Umbilical cord (tissue), 2 donors: Measurements from ENCODE around the gene HOXB2. TPM values are rescaled to one million over a fixed set of nuclear protein-coding genes. Genes with fewer than 3 reads are reported as not detected.
A peak's percentile ranks its signal among the peaks of the same experiment; 100 is the strongest.
"Not testable (repeated sequence)": the region's sequence is repeated elsewhere in the genome, so short reads cannot be mapped to it uniquely, and the experiment has no call there.

Experiments used
- DNase-seq: peaks from one replicate; pipeline ENCODE4 v3.0.0-alpha.2; 2015; ENCODE audit warnings: low spot score
- total RNA-seq: library from RNA; depleted of rRNA; stranded (reverse); fragments of >200 nt; gene quantifications from one replicate; pipeline ENCODE4 v1.2.3, GENCODE V29; 2014; ENCODE audit warnings: low replicate concordance; ENCODE audit not compliant: insufficient read depth

Gene HOXB2
- total RNA-seq, 1 donor from 2014 or later: 9.9 TPM

DNA sequence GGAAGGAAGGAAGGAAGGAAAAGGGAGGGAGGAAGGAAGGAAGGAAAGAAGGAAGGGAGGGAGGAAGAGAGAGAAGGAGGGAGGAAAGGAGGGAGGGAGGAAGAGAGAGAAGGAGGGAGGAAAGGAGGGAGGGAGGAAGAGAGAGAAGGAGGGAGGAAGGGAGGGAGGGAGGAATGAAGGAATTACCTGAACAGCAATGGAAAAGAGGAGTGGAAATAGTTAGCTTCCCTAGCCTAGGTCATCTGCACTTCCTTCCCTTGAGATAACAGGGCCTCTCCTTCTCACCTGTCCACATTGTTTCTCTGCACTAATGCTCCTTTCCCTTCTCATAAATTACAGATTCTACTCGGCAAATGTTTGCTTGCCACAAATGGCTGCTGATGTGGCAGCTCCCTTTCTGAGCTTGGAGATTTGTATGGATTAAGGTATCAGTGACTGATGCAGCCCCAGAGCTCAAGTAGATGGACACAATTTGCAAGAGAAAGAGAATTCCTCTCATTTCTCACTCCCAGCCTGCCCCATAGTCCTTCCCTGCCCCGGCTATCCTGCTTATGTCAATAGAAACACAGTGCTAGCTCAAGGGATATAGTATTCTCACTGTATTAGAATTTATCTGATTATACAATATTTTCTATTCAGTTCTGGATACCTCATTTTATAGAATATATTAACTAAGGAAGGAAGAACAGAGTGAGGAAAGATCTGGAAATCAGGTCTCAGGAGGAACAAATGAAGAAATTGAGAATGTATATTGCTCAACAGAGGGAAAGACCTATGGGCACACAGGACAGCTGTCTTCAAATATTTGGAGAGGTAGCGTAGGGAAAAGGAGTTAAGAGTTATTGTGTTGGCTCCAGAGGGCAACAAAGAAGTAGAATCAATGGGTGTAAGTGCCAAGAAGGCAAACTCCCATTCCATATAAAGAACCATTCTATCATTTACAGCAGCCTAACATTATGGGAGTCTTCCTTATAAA is 28.7 kb downstream of the HOXB2 start:
- peak; percentile 66 for DNase-seq

DNA sequence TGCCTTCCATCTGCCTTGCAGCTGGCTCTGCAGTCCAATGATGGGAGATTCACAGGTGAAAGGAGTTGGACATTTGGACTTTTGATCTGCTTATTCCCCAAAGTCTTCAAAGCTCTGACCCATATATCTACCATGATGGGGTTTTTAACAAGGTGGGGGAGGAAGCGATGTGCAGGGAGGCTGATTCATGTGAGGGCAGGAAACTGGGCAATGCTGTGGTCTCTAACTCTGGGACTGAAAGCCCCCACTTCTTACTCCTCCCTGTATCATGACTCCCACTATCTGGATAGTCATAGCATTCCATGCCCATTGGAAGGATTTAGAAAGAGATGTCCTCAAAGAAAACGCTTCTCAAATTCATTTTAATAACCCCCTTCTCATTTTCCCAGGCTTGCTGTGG is 30.4 kb downstream of the HOXB2 start:
- no peak for DNase-seq

DNA sequence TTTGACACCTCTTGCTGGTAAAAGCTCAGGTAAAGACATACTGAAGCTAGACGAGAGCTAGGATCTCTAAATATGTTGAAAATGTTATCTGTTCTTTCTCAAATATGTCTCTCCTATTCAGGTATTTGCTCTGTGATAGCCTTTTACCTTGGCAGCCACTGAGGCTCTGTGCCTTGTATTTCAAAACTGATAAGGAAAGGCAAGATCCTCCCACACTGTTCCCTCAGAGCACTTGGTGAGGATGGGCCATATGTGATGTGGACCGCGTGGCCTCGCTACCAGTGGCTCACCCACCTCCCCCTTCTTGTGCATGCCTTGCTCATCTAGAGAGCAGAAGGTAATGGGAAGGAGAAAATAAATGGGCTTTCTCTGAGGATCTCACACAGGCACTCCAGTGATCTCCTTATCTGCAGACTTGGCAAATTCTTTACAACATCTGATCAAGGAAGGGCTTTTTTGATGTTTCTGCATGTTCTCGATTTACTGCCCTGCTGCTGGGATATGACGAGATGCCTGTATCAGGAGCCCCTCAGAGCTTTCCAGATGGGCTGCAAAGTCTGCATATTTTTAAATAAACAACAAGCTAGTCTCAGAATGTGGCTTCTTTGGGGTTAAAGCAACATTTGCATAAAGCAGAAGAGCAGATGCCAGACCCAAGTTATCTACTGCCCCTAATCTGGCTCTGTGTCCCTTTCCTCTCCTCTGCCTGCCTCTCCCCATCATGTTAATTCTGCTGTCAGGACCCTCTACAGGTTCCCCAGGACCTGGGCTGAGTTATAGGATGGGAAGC is 31.0 kb downstream of the HOXB2 start:
- DNase-seq: peak; percentile 70

DNA sequence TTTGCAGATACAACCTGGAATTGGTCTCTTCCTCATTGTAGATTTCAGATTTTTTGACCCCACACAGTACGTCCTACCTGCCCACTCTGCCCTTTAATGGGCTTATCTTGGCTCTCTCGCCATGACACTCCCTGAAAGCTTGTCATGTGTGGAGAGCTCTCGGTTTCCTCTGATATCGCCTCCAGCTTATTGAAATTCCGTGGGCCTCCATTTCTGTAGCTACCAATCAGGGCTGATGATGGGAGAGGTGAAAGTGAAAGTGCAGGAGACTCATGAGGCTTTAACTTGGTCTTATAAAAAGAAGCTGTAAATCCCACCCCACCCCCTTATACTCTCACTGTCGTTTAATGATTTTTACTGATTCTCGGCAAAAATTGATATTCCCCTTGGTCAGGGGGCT is 31.8 kb downstream of the HOXB2 start:
- DNase-seq: no peak

DNA sequence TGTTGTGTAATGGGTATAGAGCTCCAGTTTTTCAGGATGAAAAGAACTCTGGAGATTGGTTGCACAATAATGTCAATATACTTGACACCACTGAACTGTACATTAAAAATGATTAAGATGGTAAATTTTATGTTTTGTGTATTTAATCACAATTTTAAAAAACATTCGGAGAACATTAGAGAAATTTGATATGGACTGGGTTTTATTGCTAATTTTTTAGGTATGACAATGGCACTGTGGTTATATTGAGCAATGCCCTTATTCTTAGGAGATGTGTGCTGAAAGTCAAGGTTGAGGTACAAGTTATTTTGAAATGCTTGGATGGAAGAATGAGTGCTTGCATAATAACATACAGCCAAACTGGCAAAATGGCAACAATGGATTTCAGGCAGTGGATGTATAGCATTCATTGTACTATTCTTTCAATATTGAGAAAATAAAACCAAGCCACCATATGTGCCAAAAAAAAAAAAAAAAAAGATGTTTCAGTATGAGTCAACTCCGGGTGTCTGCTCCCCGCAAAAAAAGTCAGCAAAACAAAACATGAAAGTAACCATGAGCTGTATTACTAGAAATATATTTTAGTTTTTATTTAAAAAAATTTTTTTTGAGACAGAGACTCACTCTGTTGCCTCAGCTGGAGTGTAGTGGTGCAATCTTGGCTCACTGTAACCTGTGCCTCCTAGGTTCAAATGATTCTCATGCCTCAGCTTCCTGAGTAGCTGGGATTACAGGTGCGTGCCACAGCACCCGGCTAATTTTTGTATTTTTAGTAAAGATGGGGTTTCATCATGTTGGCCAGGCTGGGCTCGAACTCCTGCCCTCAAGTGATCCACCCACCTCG is 33.9 kb downstream of the HOXB2 start:
- DNase-seq: no peak

DNA sequence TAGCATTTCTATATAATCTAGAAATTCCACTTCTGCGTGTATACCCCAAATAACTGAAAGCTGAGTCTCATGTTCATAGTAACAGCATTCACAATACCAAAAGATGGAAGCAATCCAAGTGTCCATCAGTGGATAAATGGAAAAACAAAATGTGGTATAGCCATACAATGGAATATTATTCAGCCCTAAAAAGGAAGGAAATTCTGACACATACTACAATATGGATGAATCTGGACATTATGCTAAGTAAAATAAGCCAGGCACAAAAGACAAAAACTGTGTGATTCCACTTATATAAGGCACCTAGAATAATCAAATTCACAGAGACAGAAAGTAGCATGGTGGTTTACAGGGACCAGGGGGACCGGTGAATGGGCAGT is 34.5 kb downstream of the HOXB2 start:
- no peak for DNase-seq

DNA sequence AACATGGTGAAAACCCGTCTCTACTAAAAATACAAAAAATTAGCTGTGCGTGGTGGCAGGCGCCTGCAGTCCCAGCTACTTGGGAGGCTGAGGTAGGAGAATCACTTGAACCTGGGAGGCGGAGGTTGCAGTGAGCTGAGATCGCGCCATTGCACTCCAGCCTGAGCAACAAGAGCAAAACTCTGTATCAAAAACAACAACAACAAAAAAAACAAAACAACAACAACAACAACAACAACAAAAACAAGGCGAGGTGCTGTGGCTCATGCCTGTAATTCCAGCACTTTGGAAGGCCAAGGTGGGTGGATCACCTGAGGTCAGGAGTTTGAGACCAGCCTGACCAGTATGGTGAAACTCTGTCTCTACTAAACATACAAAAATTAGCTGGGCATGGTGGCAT is 35.2 kb downstream of the HOXB2 start:
- not testable (repeated sequence) for DNase-seq

DNA sequence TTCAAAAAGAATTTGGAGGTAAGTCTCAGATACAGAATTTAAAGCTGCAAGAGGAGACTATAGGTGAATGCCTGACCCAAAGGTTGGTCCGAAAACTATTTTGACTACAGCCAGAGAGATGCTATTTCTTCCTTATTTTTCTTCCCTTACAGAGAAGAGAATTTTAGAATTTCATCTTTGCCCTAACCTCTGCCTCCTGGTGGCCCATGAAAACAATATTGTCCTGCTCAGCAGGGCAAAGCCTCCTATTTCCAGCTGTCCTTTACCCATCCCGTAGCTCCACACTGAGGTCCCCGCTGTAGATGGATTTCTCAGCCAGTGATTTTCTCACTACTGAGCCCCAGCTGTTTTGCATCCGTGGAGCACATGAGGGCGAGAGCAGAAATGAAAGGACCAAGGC is 38.7 kb downstream of the HOXB2 start:
- DNase-seq: no peak

DNA sequence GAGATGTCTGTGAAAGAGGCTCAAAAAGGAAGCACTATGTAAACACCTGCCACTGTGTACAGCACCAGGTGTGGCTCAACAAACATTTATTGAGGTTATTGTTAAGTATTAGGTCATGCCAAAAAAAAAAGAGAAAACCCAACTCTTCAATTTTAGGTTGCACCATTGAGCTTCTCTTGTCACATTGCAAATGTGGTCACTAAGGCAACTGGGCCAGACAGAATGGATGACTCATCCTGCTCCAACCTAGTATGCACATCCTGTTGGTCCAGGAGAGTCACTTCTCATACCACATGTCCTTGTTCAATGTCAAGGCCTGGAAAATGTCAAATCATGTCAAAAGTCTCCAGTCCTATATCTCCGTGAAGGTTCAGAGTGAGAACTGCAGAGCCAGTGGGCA is 39.1 kb downstream of the HOXB2 start:
- DNase-seq: peak; percentile 79

DNA sequence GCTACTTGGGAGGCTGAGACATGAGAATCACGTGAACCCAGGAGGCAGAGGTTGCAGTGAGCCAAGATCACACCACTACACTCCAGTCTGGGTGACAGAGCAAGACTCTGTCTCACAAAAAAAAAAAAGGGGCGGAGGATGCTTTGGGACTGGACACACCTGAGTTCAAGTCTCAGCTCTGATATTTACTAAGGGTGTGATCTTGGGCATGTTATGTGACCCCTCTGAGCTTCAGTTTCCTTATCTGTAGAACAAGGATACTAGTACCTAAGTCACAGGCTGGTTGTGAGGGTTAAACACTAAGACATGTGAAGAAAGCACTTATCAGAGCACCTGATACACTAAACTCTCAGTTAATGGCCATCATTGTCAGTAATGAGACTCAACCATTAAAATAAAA is 40.0 kb downstream of the HOXB2 start:
- no peak for DNase-seq

DNA sequence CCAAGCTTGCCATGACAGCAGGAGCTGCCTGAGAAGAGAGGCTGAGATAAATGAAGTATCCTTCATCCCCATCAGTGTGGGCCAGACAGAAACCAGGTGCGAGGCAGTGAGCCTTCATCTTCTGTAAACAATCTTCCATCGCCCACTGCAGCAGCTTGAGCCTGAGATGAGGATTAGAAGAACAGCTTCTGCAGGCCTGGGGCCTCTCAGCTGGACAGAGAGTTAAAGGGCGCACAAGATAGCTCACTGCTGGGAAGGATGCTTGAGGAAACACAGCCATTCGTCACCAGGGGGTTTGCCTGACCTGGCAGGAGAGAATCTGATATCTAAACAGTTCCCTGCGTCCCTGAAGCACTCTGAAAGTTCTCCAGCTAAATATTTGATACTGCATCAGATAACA is 41.2 kb downstream of the HOXB2 start:
- DNase-seq: peak; percentile 93

DNA sequence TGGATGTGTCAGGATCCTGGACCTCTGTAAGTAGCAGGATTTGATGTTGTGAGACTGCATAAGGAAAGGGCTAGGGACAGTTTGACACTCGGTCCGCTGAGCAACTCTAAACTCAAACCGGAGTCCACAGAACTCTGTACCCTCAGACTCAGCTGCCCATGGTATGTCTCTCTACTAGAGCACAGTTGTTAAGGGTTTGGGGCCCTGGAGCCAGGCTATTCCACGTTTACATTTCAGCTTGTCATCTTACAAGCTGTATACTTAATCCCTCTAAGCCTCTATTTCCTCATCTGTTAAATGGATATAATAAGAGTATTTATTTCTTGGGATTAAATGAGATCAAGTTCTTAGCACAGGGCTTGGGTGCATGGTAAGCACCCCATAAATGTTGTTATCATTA is 42.0 kb downstream of the HOXB2 start:
- DNase-seq: no peak

DNA sequence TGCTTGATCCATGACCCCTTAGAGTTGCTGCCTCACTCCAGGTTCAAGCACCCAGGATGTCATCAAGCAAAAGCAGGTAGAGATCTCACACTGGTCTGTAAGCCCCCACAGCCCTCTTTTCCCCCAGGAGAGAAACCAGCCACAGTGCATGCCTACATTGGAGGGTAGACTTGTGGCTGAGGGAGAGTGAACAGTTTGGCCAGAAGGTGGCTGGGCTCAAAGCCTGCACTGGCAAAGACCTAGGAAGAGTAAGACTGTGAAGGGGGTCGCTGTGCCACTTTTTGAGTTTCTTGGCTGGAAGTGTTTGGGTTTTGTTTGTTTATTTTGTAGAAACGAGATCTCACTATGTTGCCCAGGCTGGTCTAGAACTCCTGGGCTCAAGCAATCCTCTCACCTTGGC is 42.6 kb downstream of the HOXB2 start:
- no peak for DNase-seq

DNA sequence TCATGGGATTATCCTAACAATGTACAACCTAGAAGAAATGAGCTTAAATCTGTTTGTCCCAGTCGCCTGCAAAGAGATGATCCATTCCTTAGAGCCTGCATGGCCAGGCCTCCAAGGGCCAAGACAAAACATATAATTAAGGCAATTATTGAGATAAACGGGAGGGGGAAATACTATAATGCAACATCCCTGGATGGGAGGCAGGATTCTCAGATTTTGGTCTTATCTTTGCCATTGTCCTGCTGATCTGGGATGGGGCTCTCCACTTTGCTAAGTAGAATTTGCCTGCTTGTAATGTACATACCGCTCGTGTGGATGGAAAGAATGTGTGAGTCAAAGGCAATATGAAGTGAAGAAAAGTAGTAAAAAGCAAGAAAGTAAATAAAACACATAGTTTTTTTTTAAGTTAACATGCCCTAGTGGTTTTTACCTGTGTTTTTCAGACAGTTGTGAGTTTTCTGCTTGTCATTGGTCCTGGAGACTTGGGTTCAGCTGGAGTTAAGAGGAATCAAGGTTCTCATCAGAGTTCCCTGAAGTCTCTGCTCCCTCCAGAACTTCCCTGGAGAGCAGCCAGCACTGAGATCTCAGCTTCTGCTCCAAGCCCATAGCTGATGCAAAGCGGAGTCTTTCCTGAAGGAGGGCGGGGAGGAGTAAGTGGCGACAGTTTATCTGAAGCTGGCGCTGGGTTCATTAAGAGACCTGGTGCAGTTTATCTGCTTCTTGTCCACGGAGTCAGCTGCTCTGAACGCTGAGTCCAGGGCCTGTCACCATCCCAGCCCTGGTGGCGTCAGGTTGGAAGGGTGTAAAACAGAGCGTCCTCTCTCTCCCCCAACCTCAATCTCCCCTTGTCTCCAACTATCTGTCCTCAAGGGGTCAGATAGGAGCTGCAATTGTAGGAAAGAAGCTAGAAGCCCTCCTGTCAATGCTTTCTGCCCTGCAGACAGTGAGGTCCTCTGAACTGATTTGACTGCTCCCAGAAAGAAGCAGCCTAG is 44.2 kb downstream of the HOXB2 start:
- DNase-seq: peak; percentile 88

DNA sequence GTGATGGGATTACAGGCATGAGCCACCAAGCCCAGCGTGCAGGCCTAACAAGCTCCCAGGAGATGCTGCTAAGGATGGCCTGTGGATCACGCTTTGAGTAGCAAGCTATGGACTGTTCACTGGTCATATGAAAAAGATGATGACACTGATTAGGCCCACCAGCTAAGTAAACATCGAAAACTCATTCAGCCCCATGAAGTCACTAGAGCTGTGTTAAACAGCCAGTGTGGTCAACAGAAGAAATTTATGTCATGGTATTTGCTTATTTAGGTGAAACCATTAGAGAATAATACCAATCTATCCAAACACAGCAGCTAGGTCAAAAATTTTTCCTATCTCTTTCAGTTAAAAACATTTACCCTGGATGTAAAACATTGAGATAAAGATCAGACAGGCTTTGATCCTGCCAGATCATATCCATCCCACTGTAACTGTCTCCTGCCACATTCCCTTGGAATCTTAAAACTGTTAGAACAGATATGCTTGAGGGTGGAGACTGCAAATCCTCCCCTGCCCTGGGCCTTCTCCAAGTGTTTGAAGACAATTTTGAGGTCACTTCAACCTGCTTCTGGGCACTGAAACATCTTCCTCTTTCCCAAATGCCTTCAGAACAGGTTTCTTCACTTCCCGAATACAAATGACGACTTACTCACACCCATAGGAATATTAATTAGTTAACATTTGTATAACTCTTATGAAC is 45.0 kb downstream of the HOXB2 start:
- DNase-seq: no peak

DNA sequence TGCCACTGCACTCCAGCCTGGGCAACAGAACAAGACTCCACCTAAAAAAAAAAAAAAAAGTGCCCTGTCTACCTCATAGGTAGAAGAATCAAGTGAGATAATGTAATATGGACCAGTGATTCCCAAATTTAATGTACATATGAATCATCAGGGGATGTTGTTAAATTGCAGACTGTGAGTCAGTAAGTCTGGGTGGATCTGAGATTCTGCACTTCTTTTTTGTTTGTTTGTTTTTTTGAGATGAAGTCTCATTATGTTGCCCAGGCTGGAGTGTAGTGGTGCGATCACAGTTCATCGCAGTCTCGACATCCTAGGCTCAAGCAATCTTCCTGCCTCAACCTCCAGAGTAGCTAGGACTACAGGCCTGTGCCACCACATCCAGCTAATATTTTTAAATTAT is 45.7 kb downstream of the HOXB2 start:
- no peak for DNase-seq

DNA sequence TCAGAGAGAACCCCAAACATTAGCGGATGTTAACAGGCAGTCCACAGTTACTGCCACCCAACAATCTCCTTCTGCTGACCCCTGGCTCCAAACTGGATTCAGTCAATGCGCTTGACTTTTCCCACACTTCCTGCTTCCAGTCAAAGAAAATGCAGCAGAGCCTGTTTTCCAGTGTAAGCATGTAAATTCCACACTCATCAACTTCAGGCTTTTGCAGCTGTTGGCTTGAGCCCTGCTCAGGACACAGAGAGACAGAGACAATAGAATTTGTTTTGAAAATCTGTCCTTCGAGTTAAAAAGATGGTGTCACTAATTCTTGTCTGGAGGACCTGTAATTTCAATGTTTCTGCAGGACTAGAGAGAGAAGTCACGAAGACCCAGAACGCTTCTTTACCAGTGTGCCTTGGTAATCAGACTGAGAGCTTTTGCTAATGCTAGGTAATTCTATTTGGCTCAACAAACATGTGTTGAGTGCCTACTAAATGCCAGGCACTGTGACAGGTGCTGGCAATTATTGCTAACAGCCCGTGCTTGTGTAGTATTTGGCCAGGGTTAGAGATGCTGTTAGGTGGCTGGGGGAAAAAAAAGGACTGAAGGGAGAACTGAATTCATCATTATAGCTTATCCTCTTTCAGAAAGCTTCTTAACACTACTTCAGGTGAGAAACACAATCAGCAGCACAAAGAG is 46.6 kb downstream of the HOXB2 start:
- peak; percentile 61 for DNase-seq

DNA sequence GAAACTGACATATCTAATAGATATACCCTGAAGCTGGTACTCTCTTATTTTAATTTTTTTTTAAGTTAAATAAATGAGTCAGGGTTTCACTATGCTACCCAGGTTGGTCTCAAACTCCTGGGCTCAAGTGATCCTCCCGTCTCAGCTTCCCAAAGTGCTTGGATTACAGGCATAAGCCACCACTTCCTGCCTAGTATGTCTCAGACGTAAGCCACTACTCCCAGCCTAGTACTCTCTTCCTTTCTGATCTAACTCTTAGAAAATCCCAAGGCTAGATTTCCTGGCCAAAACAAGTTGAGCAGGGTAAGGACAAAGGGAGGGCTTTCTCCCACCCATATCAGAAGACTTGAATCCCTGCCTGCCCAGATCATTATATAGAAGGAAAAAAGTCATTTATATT is 47.8 kb downstream of the HOXB2 start:
- peak; percentile 91 for DNase-seq

DNA sequence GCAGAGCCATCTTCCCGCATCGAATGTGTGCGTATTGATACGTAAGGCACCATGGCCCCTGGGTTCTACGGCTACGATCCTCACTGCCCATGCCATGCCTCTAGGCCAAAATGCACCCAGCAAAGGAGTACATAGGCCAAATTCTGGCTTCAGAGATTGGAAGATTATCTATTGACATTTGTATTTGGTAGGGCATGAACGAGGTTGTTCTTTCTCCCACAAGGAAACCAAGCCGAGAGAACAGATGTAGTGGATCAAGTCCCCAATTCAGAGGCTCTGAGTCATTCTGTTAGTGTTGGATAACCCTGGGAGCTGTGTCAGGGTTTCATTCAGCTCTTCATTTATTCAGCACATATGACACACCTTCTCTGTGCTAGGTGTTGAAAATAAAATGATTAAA is 50.6 kb downstream of the HOXB2 start:
- no peak for DNase-seq
